ENCODE results near the gene NDC1. TPM values are rescaled to one million over a fixed set of nuclear protein-coding genes. Genes with fewer than 3 reads are reported as not detected.

The NDC1 gene
- total and polyA plus RNA-seq, 11 donors, result 1.6 to 9.4 (median 6.5) TPM

GRCh38 chr1:53754484-53755312, 83.4 kb downstream of the NDC1 start:
- peak; percentile 48 to 77 (median 66) for TF ChIP-seq CTCF (IDR thresholded peaks at IDR 0.05)
- TF ChIP-seq POLR2A (IDR thresholded peaks at IDR 0.05), result no peak
- DNase-seq (peak in 1 of 5 donors; percentile 13), ATAC-seq (peak in 2 of 4 donors; percentile 48 to 49)
- Histone ChIP-seq H3K27ac (no peak overlapping the region), H3K4me3 (no peak overlapping the region), H3K9me3 (no peaks in the 10 kb centered on the region), H3K27me3 (no peaks in the 10 kb centered on the region), H3K4me1 (no peaks in the 10 kb centered on the region), H3K36me3 (no peaks in the 10 kb centered on the region)
- 53 to 54% (median 54%) methylated on average over 6 of the region's 6 CpGs for WGBS, 4 donors
- intact Hi-C loops (cut with DNase I), result loop anchor here in 9 of 10 donors (1.0 to 5.0 kb wide), 5 partner anchors 267 to 477 kb away; no protein-coding TSS in a partner anchor

GRCh38 chr1:53752281-53752680, 85.8 kb downstream of the NDC1 start:
- Histone ChIP-seq H3K4me1 (no peaks in the 10 kb centered on the region), H3K27ac (no peak overlapping the region), H3K9me3 (peaks cover 0 to under 1% (median 0%) of the 10 kb centered on the region in 12 donors), H3K27me3 (no peaks in the 10 kb centered on the region), H3K4me3 (no peak overlapping the region), H3K36me3 (no peaks in the 10 kb centered on the region)
- ATAC-seq (no peak), DNase-seq (no peak)
- intact Hi-C loops (cut with DNase I), result loop anchor here in 3 of 10 donors (5.0 kb wide), 2 partner anchors 265 to 475 kb away; no protein-coding TSS in a partner anchor
- TF ChIP-seq POLR2A (IDR thresholded peaks at IDR 0.05) (no peak), CTCF (IDR thresholded peaks at IDR 0.05) (no peak)
- 90 to 94% (median 91%) methylated on average over 6 of the region's 6 CpGs for WGBS, 4 donors

- TF ChIP-seq POLR2A (IDR thresholded peaks at IDR 0.05), result no peak
- TF ChIP-seq CTCF (IDR thresholded peaks at IDR 0.05), result no peak
- 87 to 92% (median 90%) methylated on average over 8 of the region's 8 CpGs for WGBS, 4 donors
Measured at GRCh38 chr1:53747841-53748240, 90.3 kb downstream of the NDC1 start.

GRCh38 chr1:53740621-53741105, 97.4 kb downstream of the NDC1 start:
- H3K27me3 ChIP-seq, result peaks cover 11 to 77% (median 36%) of the 10 kb centered on the region in 9 donors
- H3K4me1 ChIP-seq, result peaks cover 6 to 25% (median 14%) of the 10 kb centered on the region in 12 donors
- no peak for TF ChIP-seq POLR2A (IDR thresholded peaks at IDR 0.05)
- no peak for TF ChIP-seq CTCF (IDR thresholded peaks at IDR 0.05)
- intact Hi-C loops (cut with DNase I), result no loop called here
- H3K9me3 ChIP-seq, result peaks cover 0 to 6% (median 0%) of the 10 kb centered on the region in 12 donors
- DNase-seq (no peak), ATAC-seq (no peak)
- no peaks in the 10 kb centered on the region for H3K36me3 ChIP-seq
- no peak overlapping the region for H3K27ac ChIP-seq
- H3K4me3 ChIP-seq, result no peak overlapping the region
- 81 to 92% (median 87%) methylated on average over 8 of the region's 8 CpGs for WGBS, 4 donors

More at GRCh38 chr1:53747841-53748240, 90.3 kb downstream of the NDC1 start:
- H3K4me3 ChIP-seq, result no peak overlapping the region
- no peak for ATAC-seq
- intact Hi-C loops (cut with DNase I), result no loop called here
- peaks cover 0 to 15% (median 5%) of the 10 kb centered on the region in 9 donors for H3K27me3 ChIP-seq
- no peak overlapping the region for H3K27ac ChIP-seq
- peaks cover 0 to 5% (median 0%) of the 10 kb centered on the region in 12 donors for H3K9me3 ChIP-seq
- no peaks in the 10 kb centered on the region for H3K4me1 ChIP-seq
- no peaks in the 10 kb centered on the region for H3K36me3 ChIP-seq
- DNase-seq, result no peak

All from heart left ventricle (tissue), 16 donors.